SK-N-SH treated with all-trans-retinoic acid at 6 μM for 48 hours (cell line): ENCODE data around the gene RBM33.

ENCODE experiments used
- ATAC-seq: fragments of 200-7000 bp; cut with Tn5 transposase; 3 replicates; pipeline ENCODE4 v1.9.1; 2020; ENCODE audit warnings: mild to moderate bottlenecking, moderate library complexity
- ARNTL ChIP-seq: fragments of 450-650 bp; formaldehyde crosslinking; IDR thresholded peaks from 2 replicates; pipeline ENCODE4 v1.5.0; 2020; ENCODE audit warnings: low read depth, mild to moderate bottlenecking, moderate library complexity, borderline replicate concordance
- BACH2 ChIP-seq: fragments of 250-450 bp; sonication (Bioruptor Pico); IDR thresholded peaks from 2 replicates; pipeline ENCODE4 v1.9.0; 2021; ENCODE audit warnings: mild to moderate bottlenecking, borderline replicate concordance
- CREB5 ChIP-seq: fragments of 250-450 bp; sonication (Bioruptor Pico); IDR thresholded peaks from 2 replicates; pipeline ENCODE4 v1.5.1; 2020; ENCODE audit warnings: low read depth, mild to moderate bottlenecking, moderate library complexity
- CSDC2 ChIP-seq: fragments of 250-450 bp; sonication (Bioruptor Pico); IDR thresholded peaks from 2 replicates; pipeline ENCODE4 v1.5.0; 2020; ENCODE audit warnings: mild to moderate bottlenecking, moderate library complexity
- CSRNP3 ChIP-seq: fragments of 250-450 bp; sonication (Bioruptor Pico); IDR thresholded peaks from 2 replicates; pipeline ENCODE4 v1.5.1; 2021; ENCODE audit warnings: mild to moderate bottlenecking, moderate library complexity
- ESRRG ChIP-seq: fragments of 250-450 bp; sonication (Bioruptor Pico); IDR thresholded peaks from 2 replicates; pipeline ENCODE4 v1.6.1; 2021; ENCODE audit warnings: mild to moderate bottlenecking
- GLIS3 ChIP-seq: fragments of 250-450 bp; sonication (Bioruptor Pico); IDR thresholded peaks from 2 replicates; pipeline ENCODE4 v1.5.0; 2020; ENCODE audit warnings: mild to moderate bottlenecking, moderate library complexity
- ISL1 ChIP-seq: fragments of 250-450 bp; sonication (Bioruptor Pico); IDR thresholded peaks from 2 replicates; pipeline ENCODE4 v2.1.2; 2022; ENCODE audit warnings: mild to moderate bottlenecking, moderate library complexity
- OSR1 ChIP-seq: fragments of 250-450 bp; sonication (Bioruptor Pico); IDR thresholded peaks from 2 replicates; pipeline ENCODE4 v1.8.0; 2022; ENCODE audit warnings: moderate library complexity, mild to moderate bottlenecking, inconsistent platforms
- PPARA ChIP-seq: fragments of 250-450 bp; sonication (Bioruptor Pico); IDR thresholded peaks from 2 replicates; pipeline ENCODE4 v1.5.0; 2020; ENCODE audit warnings: mild to moderate bottlenecking, borderline replicate concordance
- RARB ChIP-seq: fragments of 250-450 bp; sonication (Bioruptor Pico); IDR thresholded peaks from 2 replicates; pipeline ENCODE4 v1.8.0; 2021; ENCODE audit warnings: mild to moderate bottlenecking, moderate library complexity
- TCF4 ChIP-seq: fragments of 250-450 bp; sonication (Bioruptor Pico); IDR thresholded peaks from 2 replicates; pipeline ENCODE4 v1.8.0; 2021; ENCODE audit warnings: mild to moderate bottlenecking, moderate library complexity, borderline replicate concordance
- TOX ChIP-seq: fragments of 250-450 bp; sonication (Bioruptor Pico); IDR thresholded peaks from 2 replicates; pipeline ENCODE4 v1.8.0; 2021; ENCODE audit warnings: mild to moderate bottlenecking, moderate library complexity, borderline replicate concordance
- ZC3H10 ChIP-seq: fragments of 250-450 bp; sonication (Bioruptor Pico); IDR thresholded peaks from 2 replicates; pipeline ENCODE4 v1.5.1; 2021; ENCODE audit warnings: mild to moderate bottlenecking, moderate library complexity
- ZFP3 ChIP-seq: fragments of 250-450 bp; sonication (Bioruptor Pico); IDR thresholded peaks from 2 replicates; pipeline ENCODE4 v1.5.0; 2020; ENCODE audit warnings: mild to moderate bottlenecking, moderate library complexity
- ZFP30 ChIP-seq: fragments of 450-650 bp; formaldehyde crosslinking; IDR thresholded peaks from 2 replicates; pipeline ENCODE4 v1.5.0; 2022; ENCODE audit warnings: mild to moderate bottlenecking, moderate library complexity
- ZNF565 ChIP-seq: fragments of 450-650 bp; formaldehyde crosslinking; conservative IDR thresholded peaks from 2 replicates; pipeline ENCODE4 v1.5.0; 2020; ENCODE audit warnings: low read depth, mild to moderate bottlenecking, moderate library complexity
- ZNF70 ChIP-seq: fragments of 450-650 bp; formaldehyde crosslinking; IDR thresholded peaks from 2 replicates; pipeline ENCODE4 v1.5.0; 2020; ENCODE audit warnings: mild to moderate bottlenecking, moderate library complexity
- ZNF8 ChIP-seq: fragments of 450-650 bp; formaldehyde crosslinking; IDR thresholded peaks from 2 replicates; pipeline ENCODE4 v1.5.0; 2020; ENCODE audit warnings: mild to moderate bottlenecking, moderate library complexity
- TF ChIP-seq, protein P1 (sequence below): fragments of 250-450 bp; sonication (Bioruptor Pico); IDR thresholded peaks from 2 replicates; pipeline ENCODE4 v1.8.0; 2020; ENCODE audit warnings: mild to moderate bottlenecking, moderate library complexity, borderline replicate concordance
- TF ChIP-seq, protein P2 (sequence below): fragments of 250-450 bp; sonication (Bioruptor Pico); IDR thresholded peaks from 2 replicates; pipeline ENCODE4 v1.8.0; 2021; ENCODE audit warnings: low read depth, mild to moderate bottlenecking, moderate library complexity, borderline replicate concordance

Gene RBM33

GRCh38 chr7:155744971-155745683 lies 100.7 kb downstream of the RBM33 start:
- ATAC-seq: no peak

DNA sequence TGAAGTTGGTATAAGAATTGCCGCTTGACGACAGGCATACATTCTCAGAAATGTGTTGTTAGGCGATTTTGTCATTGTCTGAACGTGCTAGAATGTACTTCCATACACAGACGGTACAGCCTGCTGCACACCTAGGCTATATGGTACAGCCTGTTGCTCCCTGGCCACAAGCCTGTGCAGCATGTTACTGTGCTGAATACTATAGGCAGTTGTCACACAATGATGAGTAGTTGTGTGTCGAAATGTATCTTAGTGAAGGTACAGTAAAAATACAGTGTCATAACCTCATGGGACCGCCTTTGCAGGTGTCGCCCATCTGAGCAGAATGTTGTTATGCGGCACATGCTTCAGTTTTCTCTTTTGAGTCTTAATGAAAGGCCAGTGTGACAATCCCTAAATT lies 101.3 kb downstream of the RBM33 start:
- no peak for ATAC-seq
- no peak for TF ChIP-seq PPARA (CRISPR knock-in tag)

More at GRCh38 chr7:155744971-155745683, 100.7 kb downstream of the RBM33 start:
- TF ChIP-seq BACH2 (CRISPR knock-in tag) (no peak), OSR1 (CRISPR knock-in tag) (no peak), CSDC2 (CRISPR knock-in tag) (no peak), ARNTL (CRISPR knock-in tag) (no peak), ZNF70 (no peak), CSRNP3 (CRISPR knock-in tag) (no peak), ZC3H10 (CRISPR knock-in tag) (no peak), CREB5 (CRISPR knock-in tag) (no peak), PPARA (CRISPR knock-in tag) (no peak), ZFP3 (no peak), ZFP30 (CRISPR knock-in tag) (no peak), RARB (CRISPR knock-in tag) (no peak), ESRRG (CRISPR knock-in tag) (no peak), TCF4 (CRISPR knock-in tag) (no peak)
- TF ChIP-seq, protein P1, sequence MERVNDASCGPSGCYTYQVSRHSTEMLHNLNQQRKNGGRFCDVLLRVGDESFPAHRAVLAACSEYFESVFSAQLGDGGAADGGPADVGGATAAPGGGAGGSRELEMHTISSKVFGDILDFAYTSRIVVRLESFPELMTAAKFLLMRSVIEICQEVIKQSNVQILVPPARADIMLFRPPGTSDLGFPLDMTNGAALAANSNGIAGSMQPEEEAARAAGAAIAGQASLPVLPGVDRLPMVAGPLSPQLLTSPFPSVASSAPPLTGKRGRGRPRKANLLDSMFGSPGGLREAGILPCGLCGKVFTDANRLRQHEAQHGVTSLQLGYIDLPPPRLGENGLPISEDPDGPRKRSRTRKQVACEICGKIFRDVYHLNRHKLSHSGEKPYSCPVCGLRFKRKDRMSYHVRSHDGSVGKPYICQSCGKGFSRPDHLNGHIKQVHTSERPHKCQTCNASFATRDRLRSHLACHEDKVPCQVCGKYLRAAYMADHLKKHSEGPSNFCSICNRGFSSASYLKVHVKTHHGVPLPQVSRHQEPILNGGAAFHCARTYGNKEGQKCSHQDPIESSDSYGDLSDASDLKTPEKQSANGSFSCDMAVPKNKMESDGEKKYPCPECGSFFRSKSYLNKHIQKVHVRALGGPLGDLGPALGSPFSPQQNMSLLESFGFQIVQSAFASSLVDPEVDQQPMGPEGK: no peak

- TF ChIP-seq ZFP3 (no peak), ZNF565 (CRISPR knock-in tag) (no peak), BACH2 (CRISPR knock-in tag) (no peak), GLIS3 (CRISPR knock-in tag) (no peak), RARB (CRISPR knock-in tag) (no peak), TOX (CRISPR knock-in tag) (no peak), ISL1 (CRISPR knock-in tag) (no peak)
- TF ChIP-seq, protein P1: no peak
Observed at GRCh38 chr7:155746188-155746587, 101.7 kb downstream of the RBM33 start.

DNA sequence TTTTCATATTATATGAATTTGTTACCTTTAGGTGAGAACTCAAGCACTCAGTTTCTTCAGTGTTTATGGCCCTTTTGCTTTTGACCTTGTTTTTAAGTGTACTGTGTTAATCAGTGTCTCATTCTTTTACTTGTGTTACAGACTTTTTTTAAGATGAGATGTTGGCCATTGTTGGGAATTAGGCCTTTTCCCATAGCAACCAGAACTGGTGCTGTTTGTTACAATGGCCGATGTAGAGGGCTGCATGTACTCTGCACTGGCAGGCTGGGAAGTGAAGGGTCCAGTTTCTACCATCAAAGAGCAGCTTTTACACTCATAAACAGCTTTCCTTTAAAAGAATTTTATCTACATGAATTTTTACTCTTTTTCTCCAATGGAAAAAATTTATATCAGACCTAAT lies 102.7 kb downstream of the RBM33 start:
- no peak for ATAC-seq
- TF ChIP-seq, protein P2, sequence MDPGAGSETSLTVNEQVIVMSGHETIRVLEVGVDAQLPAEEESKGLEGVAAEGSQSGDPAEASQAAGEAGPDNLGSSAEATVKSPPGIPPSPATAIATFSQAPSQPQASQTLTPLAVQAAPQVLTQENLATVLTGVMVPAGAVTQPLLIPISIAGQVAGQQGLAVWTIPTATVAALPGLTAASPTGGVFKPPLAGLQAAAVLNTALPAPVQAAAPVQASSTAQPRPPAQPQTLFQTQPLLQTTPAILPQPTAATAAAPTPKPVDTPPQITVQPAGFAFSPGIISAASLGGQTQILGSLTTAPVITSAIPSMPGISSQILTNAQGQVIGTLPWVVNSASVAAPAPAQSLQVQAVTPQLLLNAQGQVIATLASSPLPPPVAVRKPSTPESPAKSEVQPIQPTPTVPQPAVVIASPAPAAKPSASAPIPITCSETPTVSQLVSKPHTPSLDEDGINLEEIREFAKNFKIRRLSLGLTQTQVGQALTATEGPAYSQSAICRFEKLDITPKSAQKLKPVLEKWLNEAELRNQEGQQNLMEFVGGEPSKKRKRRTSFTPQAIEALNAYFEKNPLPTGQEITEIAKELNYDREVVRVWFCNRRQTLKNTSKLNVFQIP (CRISPR knock-in tag): no peak
- TF ChIP-seq OSR1 (CRISPR knock-in tag) (no peak), ZFP3 (no peak), ZNF8 (CRISPR knock-in tag) (no peak), ZNF565 (CRISPR knock-in tag) (no peak), ARNTL (CRISPR knock-in tag) (no peak), CSRNP3 (CRISPR knock-in tag) (no peak)

More at GRCh38 chr7:155746188-155746587, 101.7 kb downstream of the RBM33 start:
- no peak for ATAC-seq
